HUDEP-2 (cell line): Measurements from ENCODE around the gene NKX2-1.

Source experiments
- DNase-seq, 76 experiments: peaks; one replicate each; lab custom pipeline; 2025; ENCODE audit not compliant: unreplicated experiment in 76 of 76; lab: John Stamatoyannopoulos, UW

NKX2-1 gene

DNA sequence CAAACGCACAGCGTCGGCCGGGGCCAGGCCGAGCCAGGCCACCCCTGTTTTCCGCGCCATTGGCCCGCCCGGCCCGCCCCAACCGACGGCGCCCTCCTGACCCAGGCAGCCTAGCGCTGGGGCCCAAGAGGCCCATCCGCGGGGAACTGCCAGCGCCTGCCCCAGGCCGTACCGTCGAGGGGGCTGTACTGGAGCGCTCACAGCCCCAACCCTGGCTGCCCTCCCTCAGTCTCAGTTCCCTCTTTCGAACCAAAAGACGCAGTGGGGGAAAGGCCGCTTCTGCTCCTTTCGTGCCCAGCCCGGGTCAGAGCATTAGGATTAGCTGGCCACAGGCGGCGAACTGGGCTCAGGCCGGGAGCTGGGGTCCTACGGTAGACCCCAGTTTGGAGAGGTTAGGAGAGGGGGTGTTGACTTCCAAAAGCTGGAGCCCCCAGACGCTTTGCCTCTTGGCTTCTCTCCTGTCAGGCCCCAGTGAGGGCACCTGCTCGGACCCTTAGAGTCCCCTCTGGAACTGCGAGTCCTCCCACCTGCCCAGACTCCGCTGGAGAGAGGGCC, 1.9 kb downstream of the NKX2-1 start:
- no peak for DNase-seq

DNA sequence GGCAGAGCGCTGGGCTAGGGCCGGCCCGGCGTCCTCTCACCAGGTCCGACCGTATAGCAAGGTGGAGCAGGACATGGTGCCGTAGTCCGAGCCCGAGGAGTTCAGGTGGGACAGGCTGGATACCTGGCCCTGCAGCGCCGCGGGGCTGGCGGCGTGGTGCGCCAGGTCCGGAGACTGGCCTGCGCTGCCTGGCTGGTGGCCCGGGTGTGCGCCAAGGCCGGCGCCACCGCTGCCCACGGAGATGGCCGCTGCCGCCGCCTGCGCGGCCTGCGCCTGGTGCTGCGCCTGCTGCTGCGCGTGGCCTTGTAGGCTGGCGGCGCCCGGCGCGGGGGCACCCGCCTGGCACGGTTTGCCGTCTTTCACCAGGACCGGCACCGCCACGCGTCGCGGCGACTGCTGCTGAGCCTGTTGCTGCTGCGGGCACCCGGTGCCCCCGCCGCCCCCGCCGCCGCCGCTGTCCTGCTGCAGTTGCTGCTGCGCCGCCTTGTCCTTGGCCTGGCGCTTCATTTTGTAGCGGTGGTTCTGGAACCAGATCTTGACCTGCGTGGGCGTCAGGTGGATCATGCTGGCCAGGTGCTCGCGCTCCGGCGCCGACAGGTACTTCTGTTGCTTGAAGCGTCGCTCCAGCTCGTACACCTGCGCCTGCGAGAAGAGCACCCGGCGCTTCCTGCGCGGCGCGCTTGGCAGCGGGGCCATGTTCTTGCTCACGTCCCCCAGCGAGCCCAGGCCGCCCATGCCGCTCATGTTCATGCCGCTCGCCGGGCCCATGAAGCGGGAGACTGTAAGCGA, 2.6 kb downstream of the NKX2-1 start:
- no peak for DNase-seq

DNA sequence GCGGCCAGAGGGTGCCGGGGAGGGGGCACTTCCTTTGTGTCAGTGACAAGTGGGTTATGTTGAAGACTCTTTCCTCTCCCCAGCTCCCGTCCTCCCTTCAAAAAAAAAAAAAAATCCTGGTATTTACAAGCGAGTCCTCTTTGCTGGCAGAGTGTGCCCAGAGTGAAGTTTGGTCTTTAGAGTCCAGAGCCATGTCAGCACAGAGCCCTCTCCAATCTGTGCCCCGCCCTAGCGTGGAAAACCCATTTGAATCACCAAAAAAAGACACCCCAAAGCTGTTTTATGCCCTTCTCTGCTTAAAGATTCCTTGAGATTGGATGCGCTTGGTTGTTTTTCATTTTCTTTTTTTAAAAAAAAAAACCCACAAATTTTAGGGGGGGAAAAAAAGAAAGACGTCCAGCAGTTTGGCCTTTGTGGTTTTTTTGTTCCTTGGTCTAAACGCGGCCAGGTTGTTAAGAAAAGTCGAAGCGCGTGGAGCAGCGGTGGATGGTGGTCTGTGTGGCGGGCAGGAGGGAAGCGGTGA, 3.3 kb downstream of the NKX2-1 start:
- no peak for DNase-seq

DNA sequence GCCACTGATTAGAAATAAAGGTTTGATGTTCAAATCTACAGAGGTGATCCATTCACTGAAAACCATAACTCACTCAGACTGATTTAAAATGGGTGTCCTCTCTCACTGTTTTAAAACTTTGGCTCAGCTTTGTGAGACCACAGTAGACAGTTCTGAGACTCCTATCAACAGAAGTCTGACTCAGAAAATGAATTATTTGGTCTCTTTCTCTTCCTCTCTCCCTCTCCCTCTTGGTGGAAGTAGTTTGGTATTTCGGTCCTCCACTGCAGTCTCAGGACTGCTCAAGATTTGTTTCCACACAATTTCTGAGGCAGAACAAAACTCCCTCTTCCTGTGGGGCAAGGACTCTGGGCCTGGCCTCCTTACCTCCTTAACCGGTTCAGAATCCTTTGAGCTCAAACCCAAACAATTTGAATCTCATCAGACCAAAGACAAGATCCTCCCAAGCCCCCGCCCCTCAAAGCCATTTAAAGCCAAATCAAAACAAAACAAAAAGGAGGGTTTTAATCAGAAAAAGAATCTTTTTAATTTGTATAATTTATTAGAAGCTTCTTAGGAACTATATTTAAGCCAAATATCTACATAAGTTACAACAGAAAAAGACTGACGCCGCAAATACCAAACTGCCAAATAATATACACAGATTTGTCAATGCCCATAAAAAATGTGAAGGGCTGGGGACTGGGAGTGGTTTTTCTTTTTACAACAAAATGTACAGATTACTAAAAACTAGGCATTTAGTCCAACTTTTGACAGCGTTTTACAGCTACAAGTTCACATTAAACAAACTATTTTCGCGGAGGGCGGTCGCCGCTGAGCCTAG, 3.9 kb downstream of the NKX2-1 start:
- no peak for DNase-seq

DNA sequence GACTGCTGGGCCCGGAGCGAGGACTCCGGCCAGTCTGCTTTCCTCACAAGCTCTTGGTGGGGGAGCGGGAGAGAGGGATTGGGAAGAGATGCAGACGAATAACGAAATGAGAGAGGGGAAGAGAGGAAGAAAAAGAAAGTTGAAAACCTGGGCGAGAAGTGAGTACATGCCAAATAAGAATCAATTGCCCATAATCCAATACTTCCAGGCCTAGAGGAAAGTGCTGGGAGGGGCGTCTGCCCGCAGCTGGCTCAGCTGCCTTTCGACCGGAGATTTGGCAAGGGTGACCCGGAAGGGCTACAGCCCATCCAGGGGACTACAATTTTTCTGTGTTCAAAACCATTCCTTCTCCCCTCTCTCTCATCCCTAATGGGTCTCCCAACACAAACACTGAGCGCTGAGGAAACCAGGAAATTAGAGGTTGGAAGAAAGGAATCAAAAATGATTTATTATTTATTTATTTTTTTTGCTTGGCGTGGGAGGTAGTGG, 4.9 kb downstream of the NKX2-1 start:
- no peak for DNase-seq

DNA sequence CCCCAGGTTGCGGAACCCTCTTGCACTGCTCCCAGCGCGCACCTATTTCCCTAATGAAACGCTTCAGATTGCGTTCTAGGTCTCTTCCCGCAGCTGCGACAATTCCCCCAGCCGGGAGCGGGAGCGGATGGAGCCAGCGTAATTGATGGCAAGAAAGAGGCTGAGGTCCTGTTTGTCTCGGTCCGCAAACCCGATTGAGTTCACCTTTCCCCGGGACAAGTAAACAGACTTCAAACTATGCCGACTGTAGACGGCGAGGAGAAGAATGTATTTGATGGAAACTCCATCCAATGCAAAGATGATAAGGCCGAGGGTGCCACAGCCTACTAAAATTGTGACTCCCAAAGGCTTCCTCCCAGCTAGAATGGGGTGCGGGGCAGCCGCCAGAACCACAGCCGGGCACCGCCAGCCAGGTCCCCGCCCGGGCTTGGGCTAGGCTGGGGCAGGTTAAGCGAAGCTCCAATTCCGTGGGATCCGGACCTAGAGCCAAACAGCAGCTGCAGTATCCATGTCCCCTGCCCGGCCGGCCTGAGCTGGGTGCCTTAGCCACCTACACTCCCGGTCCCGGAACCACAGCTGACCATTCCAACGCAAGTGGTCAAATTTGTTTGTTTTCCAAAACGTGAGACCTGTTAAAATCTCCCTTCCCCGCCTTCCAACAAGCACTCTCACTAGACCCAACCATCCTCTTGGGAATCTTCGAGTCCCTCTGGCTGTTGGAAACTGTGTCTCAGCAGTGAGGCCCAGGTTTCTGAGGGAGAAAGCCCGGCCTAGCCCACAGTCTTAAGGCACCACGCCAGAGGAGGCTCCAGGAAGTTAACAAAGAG, 5.5 kb downstream of the NKX2-1 start:
- DNase-seq = no peak

DNA sequence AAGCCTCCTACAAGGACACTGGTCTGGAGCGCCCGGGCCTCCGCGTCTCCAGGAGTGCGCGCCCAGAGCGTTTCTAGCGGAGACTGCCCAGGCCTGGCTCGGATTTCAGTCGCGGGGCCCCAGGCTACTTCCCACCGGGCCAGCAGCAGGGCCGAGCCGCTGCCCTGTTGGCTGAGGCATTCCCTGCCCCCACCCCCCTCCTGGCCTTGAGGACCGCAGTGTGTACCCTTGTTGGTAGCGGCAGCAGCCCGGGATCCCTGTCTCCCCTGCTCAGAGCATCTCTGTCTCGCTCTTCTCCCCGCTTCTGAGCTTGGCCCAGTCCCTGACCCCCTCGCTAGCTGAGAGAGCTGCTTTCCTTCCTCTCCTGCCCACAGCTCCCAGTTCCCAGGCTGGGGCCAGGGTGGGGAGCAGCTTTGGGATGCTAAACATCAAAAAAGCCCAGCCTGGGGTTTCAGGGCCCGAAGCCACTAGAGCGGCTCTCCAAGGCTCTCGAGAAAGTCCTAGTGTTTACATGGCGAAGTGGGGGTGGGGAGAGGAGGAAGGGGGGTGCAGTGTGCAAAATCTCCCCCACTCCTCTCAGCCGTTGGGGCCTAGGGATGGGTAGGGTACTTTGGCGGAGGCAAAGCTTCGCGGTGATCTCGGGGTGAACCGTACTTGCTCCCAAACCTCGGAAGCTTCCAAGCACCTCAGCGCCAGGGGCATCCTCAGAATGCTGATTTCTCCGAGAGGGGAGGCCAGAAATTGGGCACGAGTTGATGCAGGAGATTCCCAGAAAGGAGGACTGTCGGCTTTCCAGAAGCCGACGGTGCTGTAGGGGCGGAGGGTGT, 6.4 kb downstream of the NKX2-1 start:
- DNase-seq = no peak

DNA sequence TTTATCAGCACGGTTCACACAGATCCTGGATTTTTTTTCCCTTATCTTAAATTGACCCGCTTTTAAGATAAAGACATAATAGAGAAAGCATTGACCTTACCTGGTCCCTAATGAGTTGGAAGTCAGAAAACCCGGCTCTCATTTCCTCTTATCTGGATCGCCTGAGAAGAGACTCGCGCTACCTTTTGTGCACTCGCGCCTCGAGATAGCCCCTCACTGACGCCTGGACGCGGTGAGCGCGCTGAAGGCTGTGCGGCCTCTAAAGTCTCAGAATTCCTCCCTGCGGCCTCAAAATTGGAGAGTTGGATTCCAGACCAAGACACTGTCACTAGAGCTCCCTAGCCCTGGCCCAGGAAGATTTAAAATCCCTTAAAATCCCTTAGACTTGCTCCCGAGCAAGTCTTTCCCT, 7.0 kb downstream of the NKX2-1 start:
- no peak for DNase-seq

DNA sequence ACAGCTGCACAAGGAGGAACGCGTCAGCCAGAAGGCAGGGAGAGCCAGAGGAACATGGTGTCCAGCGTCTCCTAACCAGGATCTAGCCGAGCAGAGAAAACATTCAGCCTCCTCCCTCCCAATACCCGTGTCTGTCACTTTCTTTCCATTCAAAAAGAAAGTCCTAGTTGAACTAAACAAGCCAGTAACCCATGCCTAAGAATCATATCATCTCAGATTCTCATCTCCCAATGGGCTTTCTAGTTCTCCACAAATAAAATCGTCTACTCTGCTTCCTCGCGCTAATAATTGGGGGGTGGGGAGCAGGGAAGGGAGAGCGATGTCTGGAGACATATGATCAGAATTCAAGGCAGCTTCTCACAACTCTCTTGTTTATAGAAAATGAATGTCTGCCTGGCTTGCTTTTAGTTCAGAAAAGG, 7.4 kb downstream of the NKX2-1 start:
- no peak for DNase-seq

DNA sequence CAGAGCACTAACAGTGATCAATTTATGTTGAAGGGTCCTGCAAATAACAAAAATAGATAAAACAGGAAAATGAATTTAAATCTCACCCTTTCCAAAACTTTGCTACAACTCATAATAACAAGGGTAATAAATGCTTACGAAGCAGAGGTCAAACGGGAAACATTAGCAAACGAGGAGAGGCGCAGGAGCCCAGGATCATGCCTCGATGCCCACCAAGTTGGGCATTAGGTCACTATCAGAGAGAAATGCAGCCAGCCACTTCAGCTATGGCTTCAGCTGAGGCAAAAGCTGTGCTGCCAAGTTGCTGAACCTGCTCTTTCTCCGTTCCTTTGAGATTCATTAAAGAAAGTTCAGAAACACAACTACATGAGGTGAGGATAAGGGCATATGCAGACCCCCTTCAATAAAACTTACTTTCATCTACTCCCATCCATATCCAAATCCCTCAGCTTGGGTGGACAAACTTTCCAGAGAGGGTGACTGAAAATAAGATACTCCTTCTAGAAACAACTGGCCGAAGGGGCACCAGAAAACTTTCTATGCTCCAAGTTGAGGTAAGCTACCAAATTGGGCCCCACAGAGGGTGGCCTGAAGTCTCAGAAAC, 7.9 kb downstream of the NKX2-1 start:
- DNase-seq = no peak

DNA sequence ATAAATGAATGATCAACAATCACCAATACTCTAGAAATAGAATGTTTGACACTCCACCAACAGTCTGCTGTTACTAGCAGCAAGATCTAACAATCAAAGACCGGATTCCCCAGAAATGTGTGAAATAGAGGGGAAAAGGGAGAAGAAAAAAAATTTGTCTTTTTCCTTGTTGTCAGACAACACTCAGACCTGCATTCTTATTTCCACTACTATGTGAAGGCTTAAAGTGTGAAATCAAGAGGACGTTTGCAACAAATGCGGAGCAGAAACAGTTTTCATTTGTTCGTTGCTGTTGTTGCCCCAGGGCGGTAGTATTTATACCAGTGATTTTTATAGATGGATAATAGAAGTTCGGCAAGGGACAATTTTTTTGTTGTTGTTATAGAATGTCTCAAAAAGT, 9.2 kb downstream of the NKX2-1 start:
- DNase-seq = no peak

DNA sequence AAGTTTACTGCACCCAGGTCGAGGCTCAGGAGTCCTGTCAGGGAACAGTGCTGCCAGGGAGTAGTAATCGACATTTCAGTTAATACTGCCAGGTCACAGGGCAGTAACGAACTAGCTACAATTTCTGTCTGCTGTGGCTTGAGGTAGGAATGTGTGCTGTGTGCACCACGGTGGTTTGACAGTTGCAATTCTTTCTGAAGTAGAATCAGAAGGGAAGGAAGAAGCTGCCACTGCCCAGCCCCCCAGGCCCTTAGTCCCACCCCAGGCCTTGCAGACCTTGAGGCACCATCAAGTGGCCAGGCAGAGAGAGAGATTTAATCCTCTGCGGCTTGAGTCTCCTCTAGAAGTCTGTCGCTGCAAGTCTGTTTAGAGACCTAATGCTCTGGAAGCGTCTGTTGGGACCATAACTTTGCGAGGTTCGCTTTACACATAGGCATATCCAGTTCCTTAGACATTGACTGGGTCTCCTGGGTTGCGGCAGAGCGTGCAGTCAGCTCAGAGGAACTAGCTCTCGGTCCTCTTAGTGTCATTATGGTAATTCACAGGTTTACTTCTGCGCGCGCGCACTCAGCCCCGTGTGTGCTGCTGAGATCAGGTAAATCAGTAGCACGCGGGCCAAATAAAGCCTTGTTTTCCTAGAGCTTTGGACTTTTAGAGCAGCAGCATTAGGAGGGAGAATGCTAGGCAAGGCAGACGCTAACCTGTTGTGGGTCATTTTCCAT, 9.8 kb downstream of the NKX2-1 start:
- no peak for DNase-seq

DNA sequence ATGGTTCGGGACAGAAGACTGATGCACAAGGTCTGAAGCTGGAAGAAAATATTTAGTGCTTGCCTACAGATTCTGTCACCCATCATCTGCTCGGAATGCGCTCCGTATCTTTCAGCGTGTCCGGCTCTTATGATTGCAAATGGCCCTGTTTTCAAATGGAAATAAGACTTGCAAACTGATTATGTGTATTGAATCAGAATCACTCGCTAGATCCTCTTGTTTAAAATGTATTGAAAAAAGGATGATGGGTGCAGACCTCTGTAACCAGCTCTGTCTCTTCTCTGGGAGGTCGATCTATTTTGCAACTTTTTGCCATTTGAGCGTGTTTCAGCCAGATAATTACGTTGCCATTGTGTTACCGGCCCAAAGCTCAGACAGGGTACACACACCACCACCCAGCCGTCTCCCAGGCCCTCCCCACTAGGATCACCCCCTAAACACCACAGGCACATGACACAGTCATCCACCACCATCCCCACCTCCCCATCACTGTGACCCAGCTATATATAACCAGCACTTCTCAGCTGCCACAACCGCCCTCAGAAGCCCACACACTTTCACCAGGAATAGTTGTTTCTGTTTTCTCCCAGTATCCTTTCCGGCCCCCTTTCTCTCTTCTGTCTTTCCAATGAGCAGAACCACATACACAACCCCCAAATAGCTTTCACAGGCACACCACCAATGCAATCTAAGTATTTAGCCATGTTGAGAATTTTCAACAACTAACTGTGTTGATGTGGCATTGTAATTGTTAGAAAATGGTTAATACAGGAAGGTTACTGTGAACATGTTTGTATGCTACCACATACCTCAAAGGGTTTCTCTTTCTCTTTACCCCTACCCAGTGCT, 10.7 kb downstream of the NKX2-1 start:
- no peak for DNase-seq

DNA sequence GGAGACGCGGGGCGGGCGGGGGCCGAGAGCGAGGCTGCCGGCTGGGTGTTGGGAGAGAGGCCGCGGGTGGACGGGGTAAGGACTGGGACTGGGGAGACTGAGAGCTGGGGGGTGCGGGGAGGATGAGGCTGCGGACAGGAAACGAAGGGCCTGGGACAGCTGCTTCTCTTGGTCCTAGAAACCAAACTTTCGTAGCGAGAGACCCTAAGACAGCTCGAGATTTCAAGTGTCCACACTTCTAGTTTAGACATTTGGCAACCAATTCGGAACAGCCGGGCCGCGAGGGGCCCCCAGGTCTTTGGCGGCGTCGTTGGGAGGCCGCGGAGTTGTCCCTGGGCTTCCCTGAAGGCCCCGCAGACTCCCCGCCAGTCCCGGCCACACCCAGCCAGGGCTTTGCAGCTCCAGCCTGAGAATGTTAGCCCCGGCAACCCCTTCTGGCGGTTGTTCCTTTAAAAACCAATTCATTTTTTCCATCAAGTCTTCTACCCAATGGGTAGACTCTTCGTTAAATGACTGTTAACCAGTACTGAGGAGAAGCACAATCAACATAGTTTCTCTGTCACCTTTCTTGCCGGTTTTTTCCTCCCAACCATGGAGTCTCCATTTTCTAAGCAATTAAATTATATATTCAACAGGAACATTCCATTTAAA, 11.5 kb downstream of the NKX2-1 start:
- no peak for DNase-seq

DNA sequence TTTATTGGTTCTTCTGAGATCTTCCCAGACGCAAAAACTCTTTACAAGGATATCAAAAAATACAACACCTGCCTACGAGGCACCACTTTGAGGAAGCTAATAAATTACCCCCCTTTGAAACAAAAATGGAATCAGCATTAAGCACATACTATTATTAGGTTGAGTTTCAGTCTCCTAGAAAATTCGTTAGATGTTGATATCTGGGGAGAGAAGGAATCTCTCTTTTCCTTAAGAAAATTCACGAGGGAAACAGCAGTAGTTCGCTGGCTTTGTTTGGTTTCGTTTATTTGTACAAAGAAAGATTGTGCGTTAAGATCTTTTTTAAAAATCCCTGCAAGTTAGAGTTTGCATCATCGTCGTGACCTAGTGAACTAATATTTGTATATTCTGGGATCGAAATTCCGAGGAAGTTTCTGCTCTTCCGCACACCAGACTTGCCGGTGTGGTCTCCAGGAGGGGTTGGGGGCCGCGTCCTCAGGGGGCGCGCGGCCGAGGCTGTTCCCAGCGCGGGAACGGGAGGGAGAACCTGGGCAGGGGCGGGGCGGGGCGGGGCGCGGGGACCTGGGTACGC, 12.1 kb downstream of the NKX2-1 start:
- DNase-seq = no peak

DNA sequence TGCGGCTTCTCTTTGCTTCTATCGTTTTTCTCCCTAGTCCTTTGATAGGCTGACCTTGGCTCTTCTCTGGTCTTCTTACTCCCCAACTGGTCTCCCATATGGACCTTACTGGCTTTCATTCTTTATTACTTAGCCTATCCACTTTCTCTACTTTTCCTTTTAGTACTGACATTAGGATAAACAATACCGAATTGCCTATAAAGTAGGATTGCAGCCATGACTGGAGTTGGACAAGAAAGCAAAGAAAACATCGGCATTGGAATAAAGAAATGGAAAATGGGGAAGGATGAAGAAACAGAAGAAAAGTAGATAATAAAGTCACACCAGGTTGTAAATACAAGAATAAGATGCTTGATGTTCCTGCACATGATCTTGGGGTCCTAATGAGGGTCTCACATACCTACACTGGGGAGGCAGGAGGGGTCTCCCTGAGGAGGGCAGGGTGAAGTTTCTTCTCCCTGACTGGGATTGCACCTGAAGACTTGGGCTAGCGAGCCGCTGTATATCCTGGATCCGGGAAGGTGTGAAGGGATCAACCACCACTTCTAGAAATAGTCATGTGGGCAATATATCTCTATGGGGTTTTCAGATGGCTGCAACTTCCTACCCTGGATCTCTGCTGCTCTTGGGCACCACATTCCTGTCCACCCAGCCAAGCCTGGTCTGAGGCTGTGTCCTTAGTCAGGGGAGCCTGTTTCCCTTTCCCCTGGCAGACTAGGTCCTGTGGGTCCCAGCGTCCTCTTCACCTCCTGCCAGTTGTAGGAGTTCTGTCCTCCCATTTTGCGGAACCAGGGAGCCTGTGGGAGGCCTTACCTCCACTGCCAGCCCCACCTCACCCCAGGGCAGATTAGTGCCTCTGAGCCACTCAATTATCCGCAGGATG, 13.1 kb downstream of the NKX2-1 start:
- DNase-seq = no peak
